ENCODE data around the gene CAPZB.
A peak's percentile ranks its signal among the peaks of the same experiment; 100 is the strongest.
"Not testable (repeated sequence)": the region's sequence is repeated elsewhere in the genome, so short reads cannot be mapped to it uniquely, and the experiment has no call there.

CAPZB gene

GRCh38 chr1:19512545-19512944 lies 27.2 kb upstream of the CAPZB start:
- no peak overlapping the region for H3K4me3 ChIP-seq (ENCODE audit: low read depth, low read length)
- DNase-seq (ENCODE audit: low read depth, low spot score): peak; percentile 51
- TF ChIP-seq CTCF (IDR thresholded peaks at IDR 0.05; ENCODE audit: low read depth, low read length): no peak
- in situ Hi-C loops (cut with HindIII; ENCODE audit: low sequenced_read_pairs): no loop called here

- TF ChIP-seq CTCF (IDR thresholded peaks at IDR 0.05; ENCODE audit: low read depth, low read length): no peak
- no peak for DNase-seq (ENCODE audit: low read depth, low spot score)
- H3K4me3 ChIP-seq (ENCODE audit: low read depth, low read length): no peak overlapping the region
- in situ Hi-C loops (cut with HindIII; ENCODE audit: low sequenced_read_pairs): no loop called here
Measured at GRCh38 chr1:19511116-19511515, 25.8 kb upstream of the CAPZB start.

GRCh38 chr1:19509647-19510046 lies 24.3 kb upstream of the CAPZB start:
- H3K4me3 ChIP-seq (ENCODE audit: low read depth, low read length); in situ Hi-C loops (cut with HindIII; ENCODE audit: low sequenced_read_pairs); DNase-seq (ENCODE audit: low read depth, low spot score): not testable (repeated sequence)

GRCh38 chr1:19507516-19507915 lies 22.2 kb upstream of the CAPZB start:
- DNase-seq (ENCODE audit: low read depth, low spot score): no peak
- no peak for TF ChIP-seq CTCF (IDR thresholded peaks at IDR 0.05; ENCODE audit: low read depth, low read length)
- in situ Hi-C loops (cut with HindIII; ENCODE audit: low sequenced_read_pairs): no loop called here
- H3K4me3 ChIP-seq (ENCODE audit: low read depth, low read length): no peak overlapping the region

GRCh38 chr1:19505693-19506457 lies 20.5 kb upstream of the CAPZB start:
- in situ Hi-C loops (cut with HindIII; ENCODE audit: low sequenced_read_pairs): no loop called here
- no peak for DNase-seq (ENCODE audit: low read depth, low spot score)
- no peak overlapping the region for H3K4me3 ChIP-seq (ENCODE audit: low read depth, low read length)
- TF ChIP-seq CTCF (IDR thresholded peaks at IDR 0.05; ENCODE audit: low read depth, low read length): no peak

- DNase-seq (ENCODE audit: low read depth, low spot score): peak; percentile 97
- in situ Hi-C loops (cut with HindIII; ENCODE audit: low sequenced_read_pairs): no loop called here
- no peak overlapping the region for H3K4me3 ChIP-seq (ENCODE audit: low read depth, low read length)
- TF ChIP-seq CTCF (IDR thresholded peaks at IDR 0.05; ENCODE audit: low read depth, low read length): no peak
Measured at GRCh38 chr1:19504796-19505692, 19.7 kb upstream of the CAPZB start.

GRCh38 chr1:19502284-19502683 lies 16.9 kb upstream of the CAPZB start:
- H3K4me3 ChIP-seq (ENCODE audit: low read depth, low read length); DNase-seq (ENCODE audit: low read depth, low spot score); in situ Hi-C loops (cut with HindIII; ENCODE audit: low sequenced_read_pairs): not testable (repeated sequence)

- H3K4me3 ChIP-seq (ENCODE audit: low read depth, low read length); DNase-seq (ENCODE audit: low read depth, low spot score); in situ Hi-C loops (cut with HindIII; ENCODE audit: low sequenced_read_pairs): not testable (repeated sequence)
Measured at GRCh38 chr1:19499887-19500286, 14.5 kb upstream of the CAPZB start.

- in situ Hi-C loops (cut with HindIII; ENCODE audit: low sequenced_read_pairs); DNase-seq (ENCODE audit: low read depth, low spot score); H3K4me3 ChIP-seq (ENCODE audit: low read depth, low read length): not testable (repeated sequence)
Measured at GRCh38 chr1:19497443-19497842, 12.1 kb upstream of the CAPZB start.

All from astrocyte of the spinal cord (primary cell).